ENCODE data around the gene WDFY4.

WDFY4 gene

GRCh38 chr10:48945441-48946130 is 260.9 kb downstream of the WDFY4 start:
- DNase-seq (ENCODE audit: low spot score), result peak; percentile 45

- no peak for DNase-seq (ENCODE audit: low spot score)
These were observed 261.7 kb downstream of the WDFY4 start for GRCh38 chr10:48946332-48946731.

- peak; percentile 75 for DNase-seq (ENCODE audit: low spot score)
These were observed 262.3 kb downstream of the WDFY4 start for GRCh38 chr10:48946891-48947500.

GRCh38 chr10:48947690-48948469 is 263.2 kb downstream of the WDFY4 start:
- no peak for DNase-seq (ENCODE audit: low spot score)

GRCh38 chr10:48948470-48949037 is 263.9 kb downstream of the WDFY4 start:
- no peak for DNase-seq (ENCODE audit: low spot score)

- DNase-seq (ENCODE audit: low spot score), result no peak
These were observed 267.0 kb downstream of the WDFY4 start for GRCh38 chr10:48951707-48952106.

- DNase-seq (ENCODE audit: low spot score), result no peak
These were observed 272.9 kb downstream of the WDFY4 start for GRCh38 chr10:48957361-48958151.

- no peak for DNase-seq (ENCODE audit: low spot score)
These were observed 274.0 kb downstream of the WDFY4 start for GRCh38 chr10:48958598-48959190.

- no peak for DNase-seq (ENCODE audit: low spot score)
These were observed 279.4 kb downstream of the WDFY4 start for GRCh38 chr10:48964038-48964437.

GRCh38 chr10:48965460-48965859 is 280.8 kb downstream of the WDFY4 start:
- no peak for DNase-seq (ENCODE audit: low spot score)

GRCh38 chr10:48968036-48968435 is 283.4 kb downstream of the WDFY4 start:
- DNase-seq (ENCODE audit: low spot score), result no peak

- no peak for DNase-seq (ENCODE audit: low spot score)
These were observed 285.4 kb downstream of the WDFY4 start for GRCh38 chr10:48970046-48970445.

GRCh38 chr10:48970654-48971053 is 286.0 kb downstream of the WDFY4 start:
- DNase-seq (ENCODE audit: low spot score), result no peak

GRCh38 chr10:48973065-48973464 is 288.4 kb downstream of the WDFY4 start:
- DNase-seq (ENCODE audit: low spot score), result no peak

- no peak for DNase-seq (ENCODE audit: low spot score)
These were observed 290.0 kb downstream of the WDFY4 start for GRCh38 chr10:48974510-48975156.

- no peak for DNase-seq (ENCODE audit: low spot score)
These were observed 291.5 kb downstream of the WDFY4 start for GRCh38 chr10:48976196-48976595.

GRCh38 chr10:48978318-48978717 is 293.6 kb downstream of the WDFY4 start:
- no peak for DNase-seq (ENCODE audit: low spot score)

- peak; percentile 43 for DNase-seq (ENCODE audit: low spot score)
These were observed 296.7 kb downstream of the WDFY4 start for GRCh38 chr10:48981310-48981907.

GRCh38 chr10:48982584-48982983 is 297.9 kb downstream of the WDFY4 start:
- DNase-seq (ENCODE audit: low spot score), result no peak

- no peak for DNase-seq (ENCODE audit: low spot score)
These were observed 299.1 kb downstream of the WDFY4 start for GRCh38 chr10:48983648-48984351.

Measured in kidney capillary endothelial cell (primary cell).